GM23248 (cell line): Measurements from ENCODE around the gene UBTD1.

Source experiments
- EZH2 ChIP-seq: fragments of 200-600 bp; sonication (generic); IDR thresholded peaks from 2 replicates; pipeline ENCODE4 v1.6.1; 2018; ENCODE audit warnings: antibody characterized with exemption, mild to moderate bottlenecking; ENCODE audit not compliant: insufficient read depth, poor library complexity, severe bottlenecking
- EZH2phosphoT487 ChIP-seq: fragments of 200-600 bp; sonication (generic); IDR thresholded peaks from 2 replicates; pipeline ENCODE4 v1.6.1; 2018; ENCODE audit warnings: antibody characterized with exemption, moderate library complexity, mild to moderate bottlenecking, low read depth; ENCODE audit not compliant: insufficient read depth

GRCh38 chr10:97465982-97466381 is 32.7 kb upstream of the UBTD1 start:
- TF ChIP-seq EZH2 (no peak), EZH2phosphoT487 (no peak)
